ENCODE results near the gene SH2B2.

The SH2B2 gene

GRCh38 chr7:102286237-102287110 is at the start of gene SH2B2:
Gene SH2B2 (plus strand): TSS chr7:102286868. CDS start chr7:102300551, 13,683 bp downstream.
- peak; percentile 66 for DNase-seq

- DNase-seq: no peak
These were observed 47.4 kb upstream of the SH2B2 start for GRCh38 chr7:102239206-102239820.

- no peak for DNase-seq
These were observed 45.2 kb upstream of the SH2B2 start for GRCh38 chr7:102241431-102241830.

GRCh38 chr7:102244601-102245000 is 42.1 kb upstream of the SH2B2 start:
- no peak for DNase-seq

GRCh38 chr7:102248081-102248455 is 38.6 kb upstream of the SH2B2 start:
- no peak for DNase-seq

- no peak for DNase-seq
These were observed 37.9 kb upstream of the SH2B2 start for GRCh38 chr7:102248456-102249395.

GRCh38 chr7:102251531-102252365 is 34.9 kb upstream of the SH2B2 start:
- DNase-seq: no peak

GRCh38 chr7:102252366-102252982 is 34.2 kb upstream of the SH2B2 start:
- DNase-seq: no peak

- no peak for DNase-seq
These were observed 33.3 kb upstream of the SH2B2 start for GRCh38 chr7:102253066-102253972.

- DNase-seq: no peak
These were observed 32.7 kb upstream of the SH2B2 start for GRCh38 chr7:102253973-102254370.

GRCh38 chr7:102254521-102254920 is 32.1 kb upstream of the SH2B2 start:
- no peak for DNase-seq

- no peak for DNase-seq
These were observed 31.2 kb upstream of the SH2B2 start for GRCh38 chr7:102255501-102255900.

GRCh38 chr7:102255916-102256315 is 30.8 kb upstream of the SH2B2 start:
- no peak for DNase-seq

GRCh38 chr7:102258073-102258748 is 28.5 kb upstream of the SH2B2 start:
- DNase-seq: no peak

- no peak for DNase-seq
These were observed 27.9 kb upstream of the SH2B2 start for GRCh38 chr7:102258749-102259107.

- DNase-seq: no peak
These were observed 25.8 kb upstream of the SH2B2 start for GRCh38 chr7:102260856-102261255.

- DNase-seq: no peak
These were observed 25.2 kb upstream of the SH2B2 start for GRCh38 chr7:102261451-102261850.

- no peak for DNase-seq
These were observed 24.1 kb upstream of the SH2B2 start for GRCh38 chr7:102262546-102262945.

- no peak for DNase-seq
These were observed 22.2 kb upstream of the SH2B2 start for GRCh38 chr7:102264367-102264891.

- DNase-seq: no peak
These were observed 20.1 kb upstream of the SH2B2 start for GRCh38 chr7:102266541-102266940.

Measured in CD4-positive, alpha-beta T cell treated with Interleukin-17A for 4 hours (primary cell).